ENCODE results near the gene TAAR9.
"Not testable (repeated sequence)": the region's sequence is repeated elsewhere in the genome, so short reads cannot be mapped to it uniquely, and the experiment has no call there.

TAAR9 gene

GRCh38 chr6:132515386-132515785 lies 22.7 kb upstream of the TAAR9 start:
- no peak for DNase-seq

GRCh38 chr6:132520953-132521352 lies 17.1 kb upstream of the TAAR9 start:
- no peak for DNase-seq

- DNase-seq, result no peak
Observed at GRCh38 chr6:132524646-132525045, 13.4 kb upstream of the TAAR9 start.

DNA sequence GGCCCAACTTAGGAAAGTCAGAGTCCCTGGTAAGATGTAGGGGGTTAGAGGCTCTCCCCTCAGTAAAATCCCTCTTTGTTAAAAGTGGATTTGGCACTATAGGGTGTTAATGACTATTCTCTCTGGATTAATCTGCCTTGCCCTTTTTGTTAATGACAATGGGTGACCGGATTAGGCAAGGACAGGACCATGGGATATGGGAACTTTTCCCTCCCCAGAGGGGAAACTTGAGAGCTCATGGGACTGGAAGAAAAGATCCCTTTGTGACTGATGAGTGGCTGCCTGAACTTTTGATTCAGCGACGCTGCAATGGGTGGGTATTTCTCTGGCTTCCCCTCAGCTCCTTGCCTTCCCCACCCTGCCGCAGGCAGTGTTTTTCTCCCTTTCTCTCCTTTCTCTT lies 12.2 kb upstream of the TAAR9 start:
- no peak for DNase-seq

GRCh38 chr6:132526461-132526860 lies 11.6 kb upstream of the TAAR9 start:
- no peak for DNase-seq

DNA sequence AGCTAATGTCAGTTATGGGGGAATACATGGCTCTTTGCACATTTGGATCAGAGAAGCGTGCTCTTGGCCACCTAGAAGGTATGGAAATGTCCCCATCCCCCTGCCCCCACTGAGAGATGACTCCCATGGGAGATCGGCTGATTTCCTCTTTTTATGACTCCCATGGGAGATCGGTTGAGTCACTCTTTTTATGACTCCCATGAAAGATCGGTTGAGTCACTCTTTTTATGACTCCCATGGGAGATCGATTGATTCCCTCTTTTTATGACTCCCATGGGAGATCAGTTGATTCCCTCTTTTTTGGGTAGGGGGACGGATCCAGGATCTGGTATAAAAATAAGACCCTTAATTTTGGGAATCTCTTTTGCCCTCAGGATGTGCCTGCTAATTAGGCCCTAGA lies 10.3 kb upstream of the TAAR9 start:
- DNase-seq, result no peak

GRCh38 chr6:132530293-132530974 lies 7.6 kb upstream of the TAAR9 start:
- DNase-seq, result peak; percentile 66

DNA sequence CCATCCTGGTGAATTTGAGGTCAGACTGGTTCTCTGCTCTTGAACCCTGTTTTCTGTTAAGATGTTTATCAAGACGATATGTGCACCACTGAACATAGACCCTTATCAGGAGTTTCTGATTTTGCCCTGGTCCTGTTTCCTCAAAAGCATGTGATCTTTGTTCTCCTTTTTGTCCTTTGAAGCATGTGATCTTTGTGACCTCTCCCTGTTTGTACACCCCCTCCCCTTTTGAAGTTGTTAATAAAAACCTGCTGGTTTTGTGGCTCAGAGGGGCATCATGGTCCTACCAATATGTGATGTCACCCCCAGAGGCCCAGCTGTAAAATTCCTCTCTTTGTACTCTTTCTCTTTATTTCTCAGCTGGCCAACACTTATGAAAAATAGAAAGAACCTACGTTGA lies 3.5 kb upstream of the TAAR9 start:
- DNase-seq, result not testable (repeated sequence)

GRCh38 chr6:132537145-132537544 lies 932 bp upstream of the TAAR9 start:
- no peak for DNase-seq

GRCh38 chr6:132544826-132545225 lies 6.7 kb downstream of the TAAR9 start:
- no peak for DNase-seq

- no peak for DNase-seq
Observed at GRCh38 chr6:132548746-132549463, 10.8 kb downstream of the TAAR9 start.

DNA sequence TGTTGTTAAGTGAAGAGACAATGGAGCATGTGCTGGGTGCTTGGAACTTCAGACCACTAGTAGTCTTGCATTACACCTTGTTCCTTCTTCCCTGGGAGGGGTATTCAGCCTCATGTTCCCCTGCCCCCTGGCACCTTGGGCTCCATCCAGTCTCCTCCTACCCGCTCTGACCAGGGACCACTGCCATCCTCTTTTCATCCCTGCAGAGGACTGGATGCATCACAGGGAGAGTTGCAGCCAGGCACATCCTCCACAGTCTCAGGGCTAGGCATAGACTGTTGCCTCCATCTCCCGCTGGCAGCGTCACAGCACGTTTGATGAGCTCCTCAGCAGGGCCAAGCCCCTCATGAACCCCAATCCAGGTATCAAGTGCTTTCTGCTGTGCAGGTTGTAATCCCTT lies 13.1 kb downstream of the TAAR9 start:
- DNase-seq, result no peak

DNA sequence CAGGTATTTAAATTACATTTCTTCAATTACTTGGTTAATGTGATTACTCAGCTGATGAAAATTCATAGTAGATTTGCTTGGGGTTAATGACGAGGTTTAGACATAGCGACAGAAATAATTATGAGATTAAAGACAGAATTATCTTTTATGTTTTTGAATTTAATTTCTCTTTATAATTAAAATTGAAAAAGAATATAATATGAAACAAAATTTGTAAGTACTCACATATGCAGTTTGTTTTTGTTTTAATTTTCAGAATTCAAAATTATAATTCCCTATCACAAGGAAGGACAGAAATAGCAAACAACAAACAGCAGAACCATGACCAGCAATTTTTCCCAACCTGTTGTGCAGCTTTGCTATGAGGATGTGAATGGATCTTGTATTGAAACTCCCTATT lies 14.3 kb downstream of the TAAR9 start, which contains the start of gene TAAR8:
Gene TAAR8 (plus strand): TSS at position 301 of the 400 bp plus-strand sequence. CDS start 21 bp downstream, at position 322.
- DNase-seq, result no peak

DNA sequence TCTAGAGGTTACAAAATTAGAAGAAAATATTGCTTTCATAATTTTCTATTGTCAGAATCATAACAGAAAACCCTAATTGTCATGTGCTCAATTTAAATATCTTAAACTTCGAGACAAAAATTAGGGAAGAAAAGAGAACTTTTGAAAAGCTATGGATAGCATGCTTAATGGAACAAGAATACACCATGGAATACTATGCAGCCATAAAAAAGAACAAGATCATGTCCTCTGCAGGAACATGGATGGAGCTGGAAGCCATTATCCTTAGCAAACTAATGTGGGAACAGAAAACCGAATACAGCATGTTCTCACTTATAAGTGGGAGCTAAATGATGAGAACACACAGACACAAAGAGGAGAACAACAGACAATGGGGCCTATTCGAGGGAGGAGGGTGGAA lies 22.0 kb downstream of the TAAR9 start:
- not testable (repeated sequence) for DNase-seq

- DNase-seq, result no peak
Observed at GRCh38 chr6:132566404-132566803, 28.3 kb downstream of the TAAR9 start.

- no peak for DNase-seq
Observed at GRCh38 chr6:132567566-132567965, 29.5 kb downstream of the TAAR9 start.

- DNase-seq, result no peak
Observed at GRCh38 chr6:132568611-132569010, 30.5 kb downstream of the TAAR9 start.

DNA sequence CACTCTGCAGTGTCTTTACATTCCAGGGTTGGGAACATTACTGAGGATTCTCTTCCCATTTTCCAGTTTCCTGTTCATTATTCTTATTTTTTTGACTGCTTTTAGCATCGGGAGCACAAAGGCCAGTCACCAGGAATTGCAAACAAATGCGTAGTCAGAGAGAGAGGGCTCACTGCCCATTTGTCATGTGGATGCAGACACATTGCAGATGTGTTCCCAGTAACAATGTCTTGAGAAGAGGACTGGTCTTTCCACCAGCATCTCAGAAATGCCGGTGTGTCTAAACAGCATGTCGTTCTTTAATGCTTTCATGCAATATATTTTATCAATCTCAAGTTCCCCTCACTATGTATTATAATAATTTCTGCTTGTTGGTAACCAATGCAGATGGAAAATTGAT lies 31.1 kb downstream of the TAAR9 start:
- no peak for DNase-seq

GRCh38 chr6:132570221-132570777 lies 32.2 kb downstream of the TAAR9 start, which contains the start of gene TAAR6:
Gene TAAR6, plus strand, starts transcription at chr6:132570322. Its CDS starts 0 bp downstream, at chr6:132570322.
- no peak for DNase-seq

GRCh38 chr6:132571774-132572173 lies 33.7 kb downstream of the TAAR9 start:
- DNase-seq, result no peak

- no peak for DNase-seq
Observed at GRCh38 chr6:132584698-132585097, 46.6 kb downstream of the TAAR9 start.

DNA sequence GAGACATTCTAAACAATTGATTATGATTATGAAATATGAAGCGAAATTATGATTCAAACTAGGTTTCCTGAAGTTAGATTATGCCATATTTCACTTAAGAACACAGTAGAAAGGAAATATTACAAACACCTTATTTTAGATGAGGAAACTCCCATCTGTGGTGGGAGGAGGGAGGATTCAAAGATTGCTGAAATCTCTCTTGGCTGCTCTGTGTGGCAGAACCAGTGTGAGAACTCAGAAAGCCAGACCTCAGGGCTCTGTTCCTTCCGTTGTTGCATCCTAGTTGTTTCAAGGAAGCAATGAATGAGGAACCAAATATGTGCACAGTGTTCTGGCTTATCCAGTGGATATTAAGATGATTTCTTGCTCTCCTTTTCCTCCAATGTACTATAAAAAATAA lies 49.3 kb downstream of the TAAR9 start:
- DNase-seq, result no peak

Measured in islet precursor cell (in vitro differentiated cells).